GM10266 (cell line): ENCODE results near the gene PSMC2.

Experiments used
- DNase-seq: peaks from one replicate; pipeline ENCODE4 v3.0.0; 2012; ENCODE audit errors: extremely low spot score
- TF ChIP-seq, protein P1 (sequence below): IDR thresholded peaks from 2 replicates; pipeline ENCODE4 v1.5.1; 2012; ENCODE audit warnings: mild to moderate bottlenecking, low read depth; ENCODE audit not compliant: control insufficient read depth, insufficient read depth; ENCODE audit errors: missing control alignments

Gene PSMC2

DNA sequence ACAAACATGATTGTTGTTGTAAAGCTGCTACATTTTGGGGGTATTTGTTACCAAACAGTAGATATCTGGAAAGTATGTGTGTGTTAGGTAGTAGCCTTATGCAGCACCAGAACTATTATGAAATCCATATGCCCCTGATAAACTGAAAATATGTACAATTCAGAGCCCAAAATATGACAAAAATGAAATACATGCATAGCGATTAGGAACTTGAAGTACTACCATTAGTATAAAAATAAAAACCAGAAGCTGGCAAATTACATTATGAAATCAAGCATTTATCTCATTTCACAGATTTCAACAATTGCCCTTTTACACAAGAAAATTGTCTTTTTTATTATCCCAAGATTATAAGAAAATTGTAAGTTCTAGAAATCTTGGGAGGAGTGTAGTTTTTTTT is 64.7 kb downstream of the PSMC2 start:
- TF ChIP-seq, protein P1, sequence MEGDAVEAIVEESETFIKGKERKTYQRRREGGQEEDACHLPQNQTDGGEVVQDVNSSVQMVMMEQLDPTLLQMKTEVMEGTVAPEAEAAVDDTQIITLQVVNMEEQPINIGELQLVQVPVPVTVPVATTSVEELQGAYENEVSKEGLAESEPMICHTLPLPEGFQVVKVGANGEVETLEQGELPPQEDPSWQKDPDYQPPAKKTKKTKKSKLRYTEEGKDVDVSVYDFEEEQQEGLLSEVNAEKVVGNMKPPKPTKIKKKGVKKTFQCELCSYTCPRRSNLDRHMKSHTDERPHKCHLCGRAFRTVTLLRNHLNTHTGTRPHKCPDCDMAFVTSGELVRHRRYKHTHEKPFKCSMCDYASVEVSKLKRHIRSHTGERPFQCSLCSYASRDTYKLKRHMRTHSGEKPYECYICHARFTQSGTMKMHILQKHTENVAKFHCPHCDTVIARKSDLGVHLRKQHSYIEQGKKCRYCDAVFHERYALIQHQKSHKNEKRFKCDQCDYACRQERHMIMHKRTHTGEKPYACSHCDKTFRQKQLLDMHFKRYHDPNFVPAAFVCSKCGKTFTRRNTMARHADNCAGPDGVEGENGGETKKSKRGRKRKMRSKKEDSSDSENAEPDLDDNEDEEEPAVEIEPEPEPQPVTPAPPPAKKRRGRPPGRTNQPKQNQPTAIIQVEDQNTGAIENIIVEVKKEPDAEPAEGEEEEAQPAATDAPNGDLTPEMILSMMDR = no peak

DNA sequence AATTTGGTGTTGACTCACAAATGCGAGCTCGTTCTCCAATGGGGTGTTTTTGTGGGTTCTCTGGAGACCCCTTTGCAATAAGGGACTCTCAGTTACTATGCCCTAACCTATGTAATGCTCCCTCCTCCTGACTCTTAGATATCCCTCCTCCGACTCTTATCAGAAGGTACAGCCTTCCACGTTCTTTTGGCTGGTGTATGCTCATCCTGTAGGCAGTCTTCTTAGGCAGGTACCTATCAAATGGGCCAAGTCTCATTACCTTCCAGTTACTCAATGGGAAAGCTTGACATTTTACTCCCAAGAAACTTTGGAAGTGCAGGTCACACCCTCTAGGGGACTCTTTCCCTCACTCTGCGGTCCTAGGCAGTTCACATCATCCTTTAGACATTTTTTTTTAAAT is 66.0 kb downstream of the PSMC2 start:
- TF ChIP-seq, protein P1 = no peak

More for the DNA sequence above, 64.7 kb downstream of the PSMC2 start:
- no peak for DNase-seq

DNA sequence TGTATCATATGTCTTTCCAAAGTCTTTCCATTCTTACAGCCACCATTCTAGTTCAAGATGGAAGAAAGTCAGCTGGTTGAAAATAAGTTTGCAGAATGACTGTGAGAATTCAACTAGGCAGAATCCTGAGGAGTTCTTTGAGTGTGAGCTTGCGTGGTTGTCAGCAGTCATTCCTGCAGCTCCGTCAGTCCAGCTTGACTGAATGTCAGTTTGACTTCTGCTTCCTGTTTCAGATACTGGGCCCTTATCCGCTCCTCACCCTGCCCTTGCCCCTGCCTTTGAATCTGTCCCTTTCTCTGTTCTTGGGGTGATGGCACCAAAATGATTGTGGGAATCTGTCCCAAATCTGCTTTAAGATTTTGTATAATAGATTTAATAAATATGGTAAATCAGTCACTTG is 70.8 kb downstream of the PSMC2 start:
- DNase-seq = no peak

More for the DNA sequence above, 66.0 kb downstream of the PSMC2 start:
- no peak for DNase-seq

More for the DNA sequence above, 70.8 kb downstream of the PSMC2 start:
- TF ChIP-seq, protein P1 = no peak
